Left lobe of liver (tissue), 2 donors: ENCODE results near the gene NOTCH1. TPM values are rescaled to one million over a fixed set of nuclear protein-coding genes. Genes with fewer than 3 reads are reported as not detected.

ENCODE experiments used
- ATAC-seq: fragments of 200-7000 bp; cut with Tn5 transposase; one replicate; pipeline ENCODE4 v1.9.1; 2020; ENCODE audit warnings: mild to moderate bottlenecking, moderate library complexity
- DNase-seq: peaks from one replicate; pipeline ENCODE4 v3.0.0-alpha.2; 2020; ENCODE audit warnings: low spot score
- total RNA-seq: library from RNA; stranded (reverse); gene quantifications from one replicate; pipeline ENCODE4 v1.2.1, GENCODE V29; 2021
- donor health status: DM: no; HTN: no; CAD: no; lungs with moderate emphysema.
- donor health status: DM: no; HTN: yes; CAD: no.

The NOTCH1 gene
- total RNA-seq, 1 donor from 2014 or later, result 31.9 TPM

- ATAC-seq (no peak), DNase-seq (no peak)
These were observed 9.7 kb downstream of the NOTCH1 start for GRCh38 chr9:136536051-136536720.

GRCh38 chr9:136535070-136535469 is 10.8 kb downstream of the NOTCH1 start:
- DNase-seq, result no peak
- no peak for ATAC-seq

GRCh38 chr9:136534366-136534765 is 11.5 kb downstream of the NOTCH1 start:
- DNase-seq (no peak), ATAC-seq (no peak)

GRCh38 chr9:136533775-136534157 is 12.1 kb downstream of the NOTCH1 start:
- DNase-seq, result no peak
- no peak for ATAC-seq

- ATAC-seq (no peak), DNase-seq (no peak)
These were observed 12.8 kb downstream of the NOTCH1 start for GRCh38 chr9:136532799-136533774.

GRCh38 chr9:136531904-136532798 is 13.7 kb downstream of the NOTCH1 start:
- ATAC-seq (no peak), DNase-seq (no peak)

GRCh38 chr9:136531186-136531903 is 14.5 kb downstream of the NOTCH1 start:
- ATAC-seq (no peak), DNase-seq (no peak)

GRCh38 chr9:136530461-136531089 is 15.3 kb downstream of the NOTCH1 start:
- DNase-seq, result no peak
- no peak for ATAC-seq

GRCh38 chr9:136529516-136530460 is 16.1 kb downstream of the NOTCH1 start:
- no peak for DNase-seq

GRCh38 chr9:136528716-136529341 is 17.0 kb downstream of the NOTCH1 start:
- ATAC-seq (no peak), DNase-seq (no peak)

More at GRCh38 chr9:136529516-136530460, 16.1 kb downstream of the NOTCH1 start:
- peak; percentile 8 for ATAC-seq

- DNase-seq, result no peak
- ATAC-seq, result peak; percentile 7
These were observed 17.8 kb downstream of the NOTCH1 start for GRCh38 chr9:136527721-136528710.

- DNase-seq, result no peak
- no peak for ATAC-seq
These were observed 18.7 kb downstream of the NOTCH1 start for GRCh38 chr9:136527131-136527530.

GRCh38 chr9:136526625-136527066 is 19.2 kb downstream of the NOTCH1 start:
- no peak for DNase-seq
- no peak for ATAC-seq

- peak; percentile 8 for ATAC-seq
- no peak for DNase-seq
These were observed 19.9 kb downstream of the NOTCH1 start for GRCh38 chr9:136525841-136526499.

- ATAC-seq (no peak), DNase-seq (no peak)
These were observed 20.6 kb downstream of the NOTCH1 start for GRCh38 chr9:136525207-136525606.
